Measurements from ENCODE around the gene SCP2.

The SCP2 gene

DNA sequence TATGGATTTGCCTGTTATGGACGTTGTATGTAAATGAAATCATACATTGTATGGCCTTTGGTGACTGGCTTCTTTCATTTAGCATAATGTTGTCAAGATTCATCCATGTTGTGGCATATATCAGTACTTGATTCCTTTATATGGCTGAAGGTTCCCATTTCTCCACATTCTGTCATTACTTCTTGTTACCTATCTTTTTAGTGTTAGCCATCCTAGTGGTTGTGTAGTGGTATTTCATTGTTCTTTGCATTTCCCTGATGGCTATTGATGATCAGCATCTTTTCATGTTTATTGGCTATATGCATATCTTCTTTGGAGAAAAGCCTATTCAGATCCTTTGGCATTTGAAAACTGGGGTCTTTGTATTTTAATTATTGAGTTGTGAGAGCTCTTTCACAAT lies 95.1 kb downstream of the SCP2 start:
- POLR2A ChIA-PET: no interaction called here
- peaks cover 2 to 4% of the 10 kb centered on the region in 2 experiments; a peak in 2 of 3 replicates for H3K36me3 ChIP-seq (ENCODE audit: control insufficient read depth in 2 of 2, insufficient read depth in 1 of 2, low read length in 2 of 2)
- H3K4me3 ChIP-seq (ENCODE audit: low read depth, low read length): no peak overlapping the region
- CTCF ChIA-PET: no interaction called here
- H3K4me1 ChIP-seq (ENCODE audit: control insufficient read depth, insufficient read depth, low read length): no peaks in the 10 kb centered on the region; the same call in 1 of the 2 replicates
- no peak overlapping the region for H3K27ac ChIP-seq (ENCODE audit: extremely low read depth, low read depth, low read length)
- 0 out of 2 replicates have a peak, but pooled peaks have one; percentile 44 for TF ChIP-seq MZF1 (tag by site-specific recombination; IDR thresholded peaks at IDR 0.05; ENCODE audit: borderline replicate concordance)
- no peak for TF ChIP-seq ZBTB8A (tag by site-specific recombination; IDR thresholded peaks at IDR 0.05)
- TF ChIP-seq ZNF670 (tag by site-specific recombination; IDR thresholded peaks at IDR 0.05; ENCODE audit: low read depth): no peak
- H3K9me3 ChIP-seq (ENCODE audit: control insufficient read depth, insufficient read depth, low read depth, low read length): no peaks in the 10 kb centered on the region

DNA sequence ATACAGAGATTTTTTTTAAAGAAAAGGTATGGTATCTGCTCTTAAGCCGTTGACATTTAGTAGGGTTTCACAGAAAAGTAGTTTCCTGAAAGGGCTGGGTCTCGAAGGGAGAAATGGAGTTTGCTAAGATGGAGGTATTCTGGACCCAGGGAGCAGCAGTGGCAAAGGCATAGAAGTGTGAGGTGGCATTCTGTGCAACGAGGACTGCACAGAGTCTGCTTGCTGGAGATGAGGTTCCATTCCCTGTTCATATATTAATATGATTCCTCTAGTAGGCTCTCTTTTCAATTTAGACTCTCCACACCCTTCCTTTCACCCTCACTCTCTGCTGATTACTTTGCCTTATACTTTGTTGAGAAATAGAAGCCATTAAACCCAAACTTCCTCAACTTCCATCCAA lies 96.5 kb downstream of the SCP2 start:
- Histone ChIP-seq H3K9me3 (ENCODE audit: control insufficient read depth, insufficient read depth, low read depth, low read length) (no peaks in the 10 kb centered on the region), H3K4me3 (ENCODE audit: low read depth, low read length) (no peak overlapping the region), H3K4me1 (ENCODE audit: control insufficient read depth, insufficient read depth, low read length) (no peaks in the 10 kb centered on the region; the same call in 1 of the 2 replicates), H3K36me3 (ENCODE audit: control insufficient read depth in 2 of 2, insufficient read depth in 1 of 2, low read length in 2 of 2) (peaks cover under 1 to 4% of the 10 kb centered on the region in 2 experiments; a peak in 2 of 3 replicates), H3K27ac (ENCODE audit: extremely low read depth, low read depth, low read length) (no peak overlapping the region)
- POLR2A ChIA-PET: no interaction called here
- CTCF ChIA-PET: interaction anchor here (1.0 kb wide), 1 partner anchor 11 kb away, joined by 3 read pairs; no protein-coding TSS in a partner anchor
- TF ChIP-seq, protein P1, sequence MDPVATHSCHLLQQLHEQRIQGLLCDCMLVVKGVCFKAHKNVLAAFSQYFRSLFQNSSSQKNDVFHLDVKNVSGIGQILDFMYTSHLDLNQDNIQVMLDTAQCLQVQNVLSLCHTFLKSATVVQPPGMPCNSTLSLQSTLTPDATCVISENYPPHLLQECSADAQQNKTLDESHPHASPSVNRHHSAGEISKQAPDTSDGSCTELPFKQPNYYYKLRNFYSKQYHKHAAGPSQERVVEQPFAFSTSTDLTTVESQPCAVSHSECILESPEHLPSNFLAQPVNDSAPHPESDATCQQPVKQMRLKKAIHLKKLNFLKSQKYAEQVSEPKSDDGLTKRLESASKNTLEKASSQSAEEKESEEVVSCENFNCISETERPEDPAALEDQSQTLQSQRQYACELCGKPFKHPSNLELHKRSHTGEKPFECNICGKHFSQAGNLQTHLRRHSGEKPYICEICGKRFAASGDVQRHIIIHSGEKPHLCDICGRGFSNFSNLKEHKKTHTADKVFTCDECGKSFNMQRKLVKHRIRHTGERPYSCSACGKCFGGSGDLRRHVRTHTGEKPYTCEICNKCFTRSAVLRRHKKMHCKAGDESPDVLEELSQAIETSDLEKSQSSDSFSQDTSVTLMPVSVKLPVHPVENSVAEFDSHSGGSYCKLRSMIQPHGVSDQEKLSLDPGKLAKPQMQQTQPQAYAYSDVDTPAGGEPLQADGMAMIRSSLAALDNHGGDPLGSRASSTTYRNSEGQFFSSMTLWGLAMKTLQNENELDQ (tag by site-specific recombination; IDR thresholded peaks at IDR 0.05; ENCODE audit: low read depth): no peak
- TF ChIP-seq, protein P2, sequence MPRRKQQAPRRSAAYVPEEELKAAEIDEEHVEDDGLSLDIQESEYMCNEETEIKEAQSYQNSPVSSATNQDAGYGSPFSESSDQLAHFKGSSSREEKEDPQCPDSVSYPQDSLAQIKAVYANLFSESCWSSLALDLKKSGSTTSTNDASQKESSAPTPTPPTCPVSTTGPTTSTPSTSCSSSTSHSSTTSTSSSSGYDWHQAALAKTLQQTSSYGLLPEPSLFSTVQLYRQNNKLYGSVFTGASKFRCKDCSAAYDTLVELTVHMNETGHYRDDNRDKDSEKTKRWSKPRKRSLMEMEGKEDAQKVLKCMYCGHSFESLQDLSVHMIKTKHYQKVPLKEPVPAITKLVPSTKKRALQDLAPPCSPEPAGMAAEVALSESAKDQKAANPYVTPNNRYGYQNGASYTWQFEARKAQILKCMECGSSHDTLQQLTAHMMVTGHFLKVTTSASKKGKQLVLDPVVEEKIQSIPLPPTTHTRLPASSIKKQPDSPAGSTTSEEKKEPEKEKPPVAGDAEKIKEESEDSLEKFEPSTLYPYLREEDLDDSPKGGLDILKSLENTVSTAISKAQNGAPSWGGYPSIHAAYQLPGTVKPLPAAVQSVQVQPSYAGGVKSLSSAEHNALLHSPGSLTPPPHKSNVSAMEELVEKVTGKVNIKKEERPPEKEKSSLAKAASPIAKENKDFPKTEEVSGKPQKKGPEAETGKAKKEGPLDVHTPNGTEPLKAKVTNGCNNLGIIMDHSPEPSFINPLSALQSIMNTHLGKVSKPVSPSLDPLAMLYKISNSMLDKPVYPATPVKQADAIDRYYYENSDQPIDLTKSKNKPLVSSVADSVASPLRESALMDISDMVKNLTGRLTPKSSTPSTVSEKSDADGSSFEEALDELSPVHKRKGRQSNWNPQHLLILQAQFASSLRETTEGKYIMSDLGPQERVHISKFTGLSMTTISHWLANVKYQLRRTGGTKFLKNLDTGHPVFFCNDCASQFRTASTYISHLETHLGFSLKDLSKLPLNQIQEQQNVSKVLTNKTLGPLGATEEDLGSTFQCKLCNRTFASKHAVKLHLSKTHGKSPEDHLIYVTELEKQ (tag by site-specific recombination; IDR thresholded peaks at IDR 0.05; ENCODE audit: borderline replicate concordance): no peak
- TF ChIP-seq, protein P3, sequence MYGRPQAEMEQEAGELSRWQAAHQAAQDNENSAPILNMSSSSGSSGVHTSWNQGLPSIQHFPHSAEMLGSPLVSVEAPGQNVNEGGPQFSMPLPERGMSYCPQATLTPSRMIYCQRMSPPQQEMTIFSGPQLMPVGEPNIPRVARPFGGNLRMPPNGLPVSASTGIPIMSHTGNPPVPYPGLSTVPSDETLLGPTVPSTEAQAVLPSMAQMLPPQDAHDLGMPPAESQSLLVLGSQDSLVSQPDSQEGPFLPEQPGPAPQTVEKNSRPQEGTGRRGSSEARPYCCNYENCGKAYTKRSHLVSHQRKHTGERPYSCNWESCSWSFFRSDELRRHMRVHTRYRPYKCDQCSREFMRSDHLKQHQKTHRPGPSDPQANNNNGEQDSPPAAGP (tag by site-specific recombination; IDR thresholded peaks at IDR 0.05): no peak
- TF ChIP-seq KLF7 (tag by site-specific recombination; IDR thresholded peaks at IDR 0.05; ENCODE audit: borderline replicate concordance): no peak
- TF ChIP-seq, protein P4, sequence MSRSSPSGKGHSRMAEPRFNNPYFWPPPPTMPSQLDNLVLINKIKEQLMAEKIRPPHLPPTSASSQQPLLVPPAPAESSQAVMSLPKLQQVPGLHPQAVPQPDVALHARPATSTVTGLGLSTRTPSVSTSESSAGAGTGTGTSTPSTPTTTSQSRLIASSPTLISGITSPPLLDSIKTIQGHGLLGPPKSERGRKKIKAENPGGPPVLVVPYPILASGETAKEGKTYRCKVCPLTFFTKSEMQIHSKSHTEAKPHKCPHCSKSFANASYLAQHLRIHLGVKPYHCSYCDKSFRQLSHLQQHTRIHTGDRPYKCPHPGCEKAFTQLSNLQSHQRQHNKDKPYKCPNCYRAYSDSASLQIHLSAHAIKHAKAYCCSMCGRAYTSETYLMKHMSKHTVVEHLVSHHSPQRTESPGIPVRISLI (tag by site-specific recombination; IDR thresholded peaks at IDR 0.05): no peak
- no peak for TF ChIP-seq ZNF658 (tag by site-specific recombination; IDR thresholded peaks at IDR 0.05)
- TF ChIP-seq ZNF792 (tag by site-specific recombination; IDR thresholded peaks at IDR 0.05): no peak
- TF ChIP-seq TCF7L2 (IDR thresholded peaks at IDR 0.05; ENCODE audit: borderline replicate concordance, low read depth, low read length): no peak
- no peak for TF ChIP-seq ZNF214 (tag by site-specific recombination; IDR thresholded peaks at IDR 0.05; ENCODE audit: borderline replicate concordance)
- TF ChIP-seq, protein P5, sequence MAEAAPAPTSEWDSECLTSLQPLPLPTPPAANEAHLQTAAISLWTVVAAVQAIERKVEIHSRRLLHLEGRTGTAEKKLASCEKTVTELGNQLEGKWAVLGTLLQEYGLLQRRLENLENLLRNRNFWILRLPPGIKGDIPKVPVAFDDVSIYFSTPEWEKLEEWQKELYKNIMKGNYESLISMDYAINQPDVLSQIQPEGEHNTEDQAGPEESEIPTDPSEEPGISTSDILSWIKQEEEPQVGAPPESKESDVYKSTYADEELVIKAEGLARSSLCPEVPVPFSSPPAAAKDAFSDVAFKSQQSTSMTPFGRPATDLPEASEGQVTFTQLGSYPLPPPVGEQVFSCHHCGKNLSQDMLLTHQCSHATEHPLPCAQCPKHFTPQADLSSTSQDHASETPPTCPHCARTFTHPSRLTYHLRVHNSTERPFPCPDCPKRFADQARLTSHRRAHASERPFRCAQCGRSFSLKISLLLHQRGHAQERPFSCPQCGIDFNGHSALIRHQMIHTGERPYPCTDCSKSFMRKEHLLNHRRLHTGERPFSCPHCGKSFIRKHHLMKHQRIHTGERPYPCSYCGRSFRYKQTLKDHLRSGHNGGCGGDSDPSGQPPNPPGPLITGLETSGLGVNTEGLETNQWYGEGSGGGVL (tag by site-specific recombination; IDR thresholded peaks at IDR 0.05): no peak
- no peak for TF ChIP-seq ZNF624 (tag by site-specific recombination; IDR thresholded peaks at IDR 0.05)
- no peak for TF ChIP-seq YY1 (tag by site-specific recombination; IDR thresholded peaks at IDR 0.05)
- TF ChIP-seq ZNF239 (tag by site-specific recombination; IDR thresholded peaks at IDR 0.05): no peak
